K562 (cell line): ENCODE measurements around the gene AURKB. TPM values are rescaled to one million over a fixed set of nuclear protein-coding genes. Genes with fewer than 3 reads are reported as not detected.
A peak's percentile ranks its signal among the peaks of the same experiment; 100 is the strongest.

Experiments
- ATAC-seq: fragments of 200-7000 bp; cut with Tn5 transposase; 3 replicates; pipeline ENCODE4 v1.9.1; 2020; ENCODE audit warnings: moderate library complexity
- BruUV-seq: library from RNA; stranded (reverse); fragments of 400-500 nt; replicated peaks from 2 replicates; lab custom pipeline; 2021; lab: Mats Ljungman, UMichigan
- CTCF ChIA-PET: fragments of 300-600 bp; formaldehyde crosslinking; extraction: SDS; loops from one replicate; lab custom pipeline; 2021; ENCODE audit warnings: low intra/inter-chr PET ratio; lab: Yijun Ruan, JAX
- POLR2A ChIA-PET: fragments of 300-600, 350-650 bp; sonication (Branson Sonifier 250); formaldehyde crosslinking; extraction: SDS; loops from one replicate; lab custom pipeline; 2021; ENCODE audit warnings: antibody characterized with exemption, inconsistent platforms; lab: Yijun Ruan, JAX
- DNase-seq, 4 experiments: peaks; one replicate each; pipeline versions ENCODE4 v3.0.0 to v3.0.0-alpha.2; 2011 to 2018; ENCODE audit warnings: low spot score in 3 of 4, mixed read lengths in 3 of 4; ENCODE audit errors: extremely low read depth in 1 of 4
- FAIRE-seq: peaks from 2 replicates; lab custom pipeline; 2011; peaks lifted over from hg19 to GRCh38; lab: Jason Lieb, UNC
- H2AFZ ChIP-seq: 2 replicates; pipeline ENCODE4 v1.6.0; 2011; ENCODE audit warnings: low read depth, low read length, control low read depth, inconsistent platforms
- H3K27ac ChIP-seq: fragments of 200-600 bp; 3 replicates; pipeline ENCODE4 v1.8.0; 2011; ENCODE audit warnings: low read depth, mild to moderate bottlenecking, control low read depth, inconsistent platforms, low read length, moderate library complexity, mixed read lengths; ENCODE audit errors: extremely low read depth
- H3K27me3 ChIP-seq, 2 experiments: fragments of 300-600 bp in 1 of 2; 2 replicates in 1 of 2; 3 replicates in 1 of 2; pipeline versions ENCODE4 v1.6.0 to v1.8.0; 2011; ENCODE audit warnings: inconsistent platforms in 2 of 2, low read length in 2 of 2, mild to moderate bottlenecking in 1 of 2, mixed read lengths in 1 of 2, moderate library complexity in 1 of 2; ENCODE audit not compliant: control insufficient read depth in 2 of 2, insufficient read depth in 2 of 2
- H3K36me3 ChIP-seq: fragments of 300-600 bp; 3 replicates; pipeline ENCODE4 v1.8.0; 2011; ENCODE audit warnings: mild to moderate bottlenecking, low read length, inconsistent platforms; ENCODE audit not compliant: control insufficient read depth, insufficient read depth
- H3K4me1 ChIP-seq, 2 experiments: fragments of 200-600 bp in 1 of 2; replicated peaks in 1 of 2; 2 replicates in 1 of 2; 3 replicates in 1 of 2; pipeline versions ENCODE4 v1.5.1 to v1.8.0; 2011; ENCODE audit warnings: inconsistent platforms in 2 of 2, low read length in 2 of 2, mild to moderate bottlenecking in 1 of 2, mixed read lengths in 1 of 2, moderate library complexity in 1 of 2; ENCODE audit not compliant: control insufficient read depth in 2 of 2, insufficient read depth in 2 of 2
- H3K4me2 ChIP-seq: 2 replicates; pipeline ENCODE4 v1.6.1; 2011; ENCODE audit warnings: low read length, control low read depth, inconsistent platforms, mixed read lengths; ENCODE audit not compliant: insufficient read depth
- H3K4me3 ChIP-seq: fragments of 200-600 bp; sonication (generic), shearing (Covaris generic); 2 replicates; pipeline ENCODE4 v1.5.1; 2016; ENCODE audit warnings: control low read depth, inconsistent platforms
- H3K79me2 ChIP-seq: fragments of 200-600 bp; 3 replicates; pipeline ENCODE4 v1.8.0; 2011; ENCODE audit warnings: low read length, inconsistent platforms; ENCODE audit not compliant: control insufficient read depth, insufficient read depth
- H3K9ac ChIP-seq, 2 experiments: 2 replicates each; pipeline versions ENCODE4 v1.6.0 to v1.6.1; 2011; ENCODE audit warnings: low read depth in 2 of 2, low read length in 2 of 2, control low read depth in 1 of 2, inconsistent platforms in 1 of 2, mild to moderate bottlenecking in 1 of 2, mixed read lengths in 1 of 2; ENCODE audit not compliant: insufficient read depth in 1 of 2
- H3K9me1 ChIP-seq: one replicate; pipeline ENCODE4 v1.6.0; 2011; ENCODE audit warnings: inconsistent platforms, mild to moderate bottlenecking, low read length, moderate library complexity; ENCODE audit not compliant: control insufficient read depth, insufficient read depth
- H3K9me3 ChIP-seq: replicated peaks from 2 replicates; pipeline ENCODE4 v1.5.1; 2011; ENCODE audit warnings: low read depth, low read length, inconsistent platforms; ENCODE audit not compliant: control insufficient read depth, insufficient read depth
- H4K20me1 ChIP-seq: replicated peaks from 2 replicates; pipeline ENCODE4 v1.6.1; 2011; ENCODE audit warnings: low read length, inconsistent platforms, mixed read lengths; ENCODE audit not compliant: control insufficient read depth, insufficient read depth
- ATF3 ChIP-seq, 2 experiments: fragments of 450-650 bp in 1 of 2; sonication (generic) in 1 of 2; formaldehyde crosslinking in 1 of 2; IDR thresholded peaks in 1 of 2; conservative IDR thresholded peaks in 1 of 2; 2 replicates each; pipeline versions ENCODE4 v1.6.1 to v1.8.1; 2016 to 2023; ENCODE audit warnings: mild to moderate bottlenecking in 2 of 2, moderate library complexity in 2 of 2, inconsistent platforms in 1 of 2, missing genetic modification reagents in 1 of 2
- CBX3 ChIP-seq, 2 experiments: IDR thresholded peaks; 1 replicate in 1 of 2; 2 replicates in 1 of 2; pipeline ENCODE4 v1.6.1; 2012; ENCODE audit warnings: inconsistent platforms in 2 of 2, low read length in 2 of 2, borderline replicate concordance in 1 of 2, control low read depth in 1 of 2
- HDGF ChIP-seq: fragments of 450-650 bp; IDR thresholded peaks from 2 replicates; pipeline ENCODE4 v1.6.1; 2016
- MIER1 ChIP-seq: fragments of 450-650 bp; IDR thresholded peaks from 2 replicates; pipeline ENCODE4 v1.6.1; 2016; ENCODE audit warnings: antibody characterized with exemption, mild to moderate bottlenecking, low read depth
- POLR2AphosphoS5 ChIP-seq: IDR thresholded peaks from 2 replicates; pipeline ENCODE4 v1.6.1; 2011; ENCODE audit warnings: mild to moderate bottlenecking, low read depth, low read length, moderate library complexity; ENCODE audit not compliant: control insufficient read depth, insufficient read depth
- STAG1 ChIP-seq: sonication (generic); formaldehyde crosslinking; IDR thresholded peaks from 2 replicates; pipeline ENCODE4 v1.5.0; 2020; ENCODE audit warnings: missing genetic modification reagents, borderline replicate concordance
- ZNF668 ChIP-seq: fragments of 250-450 bp; sonication (Bioruptor Pico); IDR thresholded peaks from 2 replicates; pipeline ENCODE4 v1.8.0; 2022; ENCODE audit warnings: mild to moderate bottlenecking, inconsistent platforms
- WGBS: fragments of 100-300 bp; shearing (Covaris generic); methylation state at CpG from one replicate; pipeline ENCODE4 v1.1.6; 2016; ENCODE audit warnings: low coverage, mixed read lengths; ENCODE audit not compliant: insufficient coverage; ENCODE audit errors: missing lambda C conversion rate; 5-methylcytosine and 5-hydroxymethylcytosine counted together
- in situ Hi-C: fragments of 300-500 bp; cut with MboI; formaldehyde crosslinking; loops from 4 replicates; pipeline ENCODE4 v1.15.0; 2018; ENCODE audit warnings: inconsistent platforms, mixed read lengths
- intact Hi-C: fragments of 100-400 bp; cut with micrococcal nuclease; formaldehyde crosslinking; loops from 2 replicates; pipeline ENCODE4 v1.14.2; 2022
- polyA plus RNA-seq, 8 experiments: library from polyadenylated mRNA; depleted of rRNA in 4 of 8; stranded (reverse) in 5 of 8; unstranded in 3 of 8; fragments of >200 nt; fragmentation: Nextera tagmentation in 2 of 8; fragmentation: Illumina TruSeq in 1 of 8; extraction: Ambion mirVana in 2 of 8; extraction: Trizol in 1 of 8; gene quantifications; 2 replicates each; pipeline versions ENCODE4 v1.2.1 to v1.2.3, GENCODE V29; 2011 to 2014; ENCODE audit warnings: inconsistent platforms in 1 of 8, missing spikeins in 1 of 8
- total RNA-seq, 7 experiments: library from RNA; depleted of rRNA in 6 of 7; stranded (reverse); fragments of >200 nt in 6 of 7; fragmentation: Illumina TruSeq in 2 of 7; extraction: Trizol in 2 of 7; gene quantifications; 2 replicates each; pipeline versions ENCODE4 v1.2.1 to v1.2.3, GENCODE V29; 2011 to 2021; ENCODE audit warnings: low replicate concordance in 1 of 7
- TF ChIP-seq, protein P1 (sequence below): IDR thresholded peaks from 2 replicates; pipeline ENCODE4 v1.6.1; 2012; ENCODE audit warnings: low read depth, low read length, improper control_type of control experiment, borderline replicate concordance
- TF ChIP-seq, protein P2 (sequence below): fragments of 250-450 bp; sonication (Bioruptor Pico); IDR thresholded peaks from 2 replicates; pipeline ENCODE4 v1.5.0; 2022; ENCODE audit warnings: mild to moderate bottlenecking

Gene AURKB
- total and polyA plus RNA-seq, 9 of the 15 experiments (the other 6 are each of a cell fraction or from before 2014, with no cell fraction given) = 27.2 to 114 (median 74.8) TPM

- peaks cover 19 to 20% of the 10 kb centered on the region in 2 experiments; a peak in 4 of 5 replicates for H3K4me1 ChIP-seq
- H3K9me3 ChIP-seq = no peaks in the 10 kb centered on the region
- WGBS = 10% methylated on average over 20 of the region's 20 CpGs
- DNase-seq (peak; percentile 13 to 85 (median 24)), ATAC-seq (no peak), FAIRE-seq (no peak)
- peak overlapping the region; percentile 81 for H3K27ac ChIP-seq
- no peaks in the 10 kb centered on the region for H3K27me3 ChIP-seq
- POLR2A ChIA-PET = interaction anchor here (0.6 to 1.7 kb wide), 6 partner anchors 10 to 128 kb away, joined by 3 to 7 read pairs (median 4); no protein-coding TSS in a partner anchor
- H3K36me3 ChIP-seq = peaks cover 40% of the 10 kb centered on the region; the same call in 2 of the 3 replicates
- intact Hi-C loops (loop anchor here (1.0 to 10.0 kb wide), 2 partner anchors 23 to 159 kb away; partner anchors contain the start of genes PFAS and RPL26), in situ Hi-C loops (no loop called here)
- no peak overlapping the region for H2AFZ ChIP-seq
- CTCF ChIA-PET = no interaction called here
- no peaks in the 10 kb centered on the region for H3K9me1 ChIP-seq
- peak overlapping the region; percentile 47 for H3K4me3 ChIP-seq
- H3K79me2 ChIP-seq = no peaks in the 10 kb centered on the region
- peak overlapping the region; percentile 78 for H3K4me2 ChIP-seq
- peak overlapping the region in 1 of 2 experiments; percentile 62; a peak in 3 of 4 replicates for H3K9ac ChIP-seq
- no TSS peak for BruUV-seq
- H4K20me1 ChIP-seq = peaks cover 5% of the 10 kb centered on the region
- TF ChIP-seq ATF3 (IDR thresholded peaks at IDR 0.05) (peak; percentile 84), ATF3 (CRISPR knock-in tag; conservative IDR thresholded peaks at IDR 0.05) (peak; percentile 56; the same call in 1 of the 2 replicates), ZNF668 (CRISPR knock-in tag) (no peak), HDGF (no peak), CBX3 (IDR thresholded peaks at IDR 0.05; ENCODE audit: borderline replicate concordance in 1 of 2, low read length in 2 of 2) (peak in 1 of 2 experiments; percentile 27; a peak in 1 of 3 replicates), POLR2AphosphoS5 (peak; percentile 40; the same call in 1 of the 2 replicates), MIER1 (no peak), STAG1 (CRISPR knock-in tag) (no peak)
- TF ChIP-seq, protein P1, sequence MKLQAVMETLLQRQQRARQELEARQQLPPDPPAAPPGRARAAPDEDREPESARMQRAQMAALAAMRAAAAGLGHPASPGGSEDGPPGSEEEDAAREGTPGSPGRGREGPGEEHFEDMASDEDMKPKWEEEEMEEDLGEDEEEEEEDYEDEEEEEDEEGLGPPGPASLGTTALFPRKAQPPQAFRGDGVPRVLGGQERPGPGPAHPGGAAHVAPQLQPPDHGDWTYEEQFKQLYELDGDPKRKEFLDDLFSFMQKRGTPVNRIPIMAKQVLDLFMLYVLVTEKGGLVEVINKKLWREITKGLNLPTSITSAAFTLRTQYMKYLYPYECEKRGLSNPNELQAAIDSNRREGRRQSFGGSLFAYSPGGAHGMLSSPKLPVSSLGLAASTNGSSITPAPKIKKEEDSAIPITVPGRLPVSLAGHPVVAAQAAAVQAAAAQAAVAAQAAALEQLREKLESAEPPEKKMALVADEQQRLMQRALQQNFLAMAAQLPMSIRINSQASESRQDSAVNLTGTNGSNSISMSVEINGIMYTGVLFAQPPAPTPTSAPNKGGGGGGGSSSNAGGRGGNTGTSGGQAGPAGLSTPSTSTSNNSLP = peak; percentile 75; the same call in 1 of the 2 replicates
- TF ChIP-seq, protein P2, sequence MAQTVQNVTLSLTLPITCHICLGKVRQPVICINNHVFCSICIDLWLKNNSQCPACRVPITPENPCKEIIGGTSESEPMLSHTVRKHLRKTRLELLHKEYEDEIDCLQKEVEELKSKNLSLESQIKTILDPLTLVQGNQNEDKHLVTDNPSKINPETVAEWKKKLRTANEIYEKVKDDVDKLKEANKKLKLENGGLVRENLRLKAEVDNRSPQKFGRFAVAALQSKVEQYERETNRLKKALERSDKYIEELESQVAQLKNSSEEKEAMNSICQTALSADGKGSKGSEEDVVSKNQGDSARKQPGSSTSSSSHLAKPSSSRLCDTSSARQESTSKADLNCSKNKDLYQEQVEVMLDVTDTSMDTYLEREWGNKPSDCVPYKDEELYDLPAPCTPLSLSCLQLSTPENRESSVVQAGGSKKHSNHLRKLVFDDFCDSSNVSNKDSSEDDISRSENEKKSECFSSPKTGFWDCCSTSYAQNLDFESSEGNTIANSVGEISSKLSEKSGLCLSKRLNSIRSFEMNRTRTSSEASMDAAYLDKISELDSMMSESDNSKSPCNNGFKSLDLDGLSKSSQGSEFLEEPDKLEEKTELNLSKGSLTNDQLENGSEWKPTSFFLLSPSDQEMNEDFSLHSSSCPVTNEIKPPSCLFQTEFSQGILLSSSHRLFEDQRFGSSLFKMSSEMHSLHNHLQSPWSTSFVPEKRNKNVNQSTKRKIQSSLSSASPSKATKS = no peak
Observed at GRCh38 chr17:8225813-8226535, 15.6 kb upstream of the AURKB start.
